GM13976 (cell line): Measurements from ENCODE around the gene CTNNBIP1.

Source experiments
- DNase-seq: peaks from one replicate; pipeline ENCODE4 v3.0.0; 2012; ENCODE audit warnings: low spot score
- CTCF ChIP-seq: IDR thresholded peaks from 2 replicates; pipeline ENCODE4 v1.5.1; 2012; ENCODE audit warnings: borderline replicate concordance, mild to moderate bottlenecking; ENCODE audit not compliant: insufficient read depth; ENCODE audit errors: extremely low read depth, missing control alignments, control extremely low read depth
- in situ Hi-C: fragments of 300-500 bp; cut with MboI; formaldehyde crosslinking; loops from one replicate; pipeline ENCODE4 v1.12.0; 2022; ENCODE audit warnings: low sequenced_read_pairs, mixed read lengths, inconsistent platforms; ENCODE audit not compliant: unreplicated experiment

CTNNBIP1 gene

GRCh38 chr1:9868244-9868590, 41.9 kb downstream of the CTNNBIP1 start:
- TF ChIP-seq CTCF = no peak
- in situ Hi-C loops = loop anchor here (10.0 to 25.0 kb wide), 2 partner anchors 83 to 256 kb away; no protein-coding TSS in a partner anchor
- no peak for DNase-seq

GRCh38 chr1:9867408-9868243, 42.4 kb downstream of the CTNNBIP1 start:
- peak; percentile 93 for TF ChIP-seq CTCF
- in situ Hi-C loops = loop anchor here (10.0 to 25.0 kb wide), 2 partner anchors 83 to 255 kb away; no protein-coding TSS in a partner anchor
- DNase-seq = peak; percentile 94

- no peak for TF ChIP-seq CTCF
- no peak for DNase-seq
- in situ Hi-C loops = loop anchor here (10.0 to 25.0 kb wide), 2 partner anchors 82 to 255 kb away; no protein-coding TSS in a partner anchor
Measured at GRCh38 chr1:9866836-9867235, 43.2 kb downstream of the CTNNBIP1 start.

- no peak for DNase-seq
- no peak for TF ChIP-seq CTCF
- in situ Hi-C loops = loop anchor here (10.0 to 25.0 kb wide), 2 partner anchors 81 to 253 kb away; no protein-coding TSS in a partner anchor
Measured at GRCh38 chr1:9865724-9866123, 44.3 kb downstream of the CTNNBIP1 start.

- no peak for DNase-seq
- in situ Hi-C loops = loop anchor here (10.0 to 25.0 kb wide), 2 partner anchors 79 to 251 kb away; no protein-coding TSS in a partner anchor
- TF ChIP-seq CTCF = no peak
Measured at GRCh38 chr1:9863371-9863770, 46.7 kb downstream of the CTNNBIP1 start.

- DNase-seq = no peak
- in situ Hi-C loops = loop anchor here (10.0 to 25.0 kb wide), 2 partner anchors 77 to 249 kb away; no protein-coding TSS in a partner anchor
- TF ChIP-seq CTCF = no peak
Measured at GRCh38 chr1:9861360-9861759, 48.7 kb downstream of the CTNNBIP1 start.
